ENCODE results near the gene ZMYM4.

ZMYM4 gene

DNA sequence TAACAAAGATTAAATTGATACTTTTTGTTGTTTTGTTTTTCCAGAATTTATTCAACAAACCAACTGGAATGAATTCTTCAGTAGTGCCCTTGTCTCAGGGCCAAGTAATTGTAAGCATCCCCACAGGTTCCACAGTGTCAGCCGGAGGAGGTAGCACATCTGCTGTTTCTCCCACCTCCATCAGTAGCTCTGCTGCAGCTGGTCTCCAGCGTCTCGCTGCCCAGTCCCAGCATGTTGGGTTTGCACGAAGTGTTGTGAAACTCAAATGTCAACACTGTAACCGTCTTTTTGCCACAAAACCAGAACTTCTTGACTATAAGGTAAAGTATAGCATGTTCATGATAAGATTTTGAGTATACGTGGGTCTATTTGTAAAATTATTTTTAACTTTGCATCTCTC, 118.5 kb downstream of the ZMYM4 start:
- H3K36me3 ChIP-seq (ENCODE audit: control insufficient read depth in 2 of 2, insufficient read depth in 2 of 2, low read length in 2 of 2) = peaks cover 15 to 24% of the 10 kb centered on the region in 2 donors

DNA sequence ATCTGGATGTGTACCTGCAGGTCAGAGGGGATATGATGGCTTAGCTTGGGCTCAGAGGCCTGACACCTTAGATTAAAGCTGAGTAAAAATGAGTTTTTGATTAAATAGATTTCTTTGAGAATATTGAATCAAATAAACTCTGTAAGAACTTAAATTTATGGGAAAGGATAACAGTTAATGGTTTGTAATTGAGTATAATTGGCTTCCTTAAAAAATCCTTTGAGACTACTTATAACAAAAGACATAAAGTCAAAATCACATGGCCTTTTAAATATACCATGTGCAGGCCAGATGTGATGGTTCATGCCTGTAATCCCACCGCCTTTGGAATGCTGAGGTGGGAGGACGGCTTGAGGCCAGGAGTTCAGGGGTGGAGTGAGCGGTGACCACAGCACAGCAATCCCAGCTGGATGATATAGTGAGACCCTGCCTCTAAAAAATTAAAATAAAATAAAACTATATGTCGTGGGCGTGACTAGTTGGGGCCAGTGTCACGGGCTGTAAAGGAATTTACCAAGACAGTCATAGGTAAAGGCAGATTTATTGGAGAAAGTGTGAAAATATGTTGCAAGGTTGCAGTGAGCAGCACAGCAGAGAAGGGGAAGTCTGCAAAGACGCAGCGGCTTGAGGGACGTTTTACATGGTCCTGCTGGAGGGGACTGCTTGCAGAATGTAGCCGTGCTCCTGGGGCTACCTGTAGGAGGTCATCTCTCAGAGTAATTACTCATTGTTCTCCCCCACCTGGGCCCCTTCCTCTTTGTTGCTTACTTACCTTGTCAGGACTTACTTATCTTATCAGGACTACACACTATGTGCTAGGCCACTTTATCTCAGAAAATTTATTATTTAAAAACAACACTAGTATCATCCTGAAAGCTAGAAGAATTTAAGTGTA, 122.3 kb downstream of the ZMYM4 start:
- H3K36me3 ChIP-seq (ENCODE audit: control insufficient read depth in 2 of 2, insufficient read depth in 2 of 2, low read length in 2 of 2) = peaks cover 32 to 47% of the 10 kb centered on the region in 2 donors
- no peaks in the 10 kb centered on the region for H3K9me3 ChIP-seq (ENCODE audit: control insufficient read depth in 2 of 2, low read length in 2 of 2)
- no peaks in the 10 kb centered on the region for H3K4me1 ChIP-seq (ENCODE audit: control insufficient read depth in 2 of 2, insufficient read depth in 2 of 2, low read length in 2 of 2)
- H3K9ac ChIP-seq (ENCODE audit: low read depth in 1 of 2, low read length in 2 of 2) = no peak overlapping the region
- no peaks in the 10 kb centered on the region for H3K27me3 ChIP-seq (ENCODE audit: control insufficient read depth in 2 of 2, insufficient read depth in 2 of 2, low read length in 2 of 2)
- H3K4me3 ChIP-seq (ENCODE audit: low read length in 2 of 2) = no peak overlapping the region
- no peak overlapping the region for H3K27ac ChIP-seq (ENCODE audit: low read depth in 2 of 2, low read length in 2 of 2)

More for the DNA sequence above, 118.5 kb downstream of the ZMYM4 start:
- no peak overlapping the region for H3K27ac ChIP-seq (ENCODE audit: low read depth in 2 of 2, low read length in 2 of 2)
- no peaks in the 10 kb centered on the region for H3K9me3 ChIP-seq (ENCODE audit: control insufficient read depth in 2 of 2, low read length in 2 of 2)
- no peaks in the 10 kb centered on the region for H3K27me3 ChIP-seq (ENCODE audit: control insufficient read depth in 2 of 2, insufficient read depth in 2 of 2, low read length in 2 of 2)
- H3K4me3 ChIP-seq (ENCODE audit: low read length in 2 of 2) = no peak overlapping the region
- no peak overlapping the region for H3K9ac ChIP-seq (ENCODE audit: low read depth in 1 of 2, low read length in 2 of 2)
- H3K4me1 ChIP-seq (ENCODE audit: control insufficient read depth in 2 of 2, insufficient read depth in 2 of 2, low read length in 2 of 2) = no peaks in the 10 kb centered on the region

GRCh38 chr1:35394386-35394785, 125.9 kb downstream of the ZMYM4 start:
- H3K36me3 ChIP-seq (ENCODE audit: control insufficient read depth in 2 of 2, insufficient read depth in 2 of 2, low read length in 2 of 2) = peaks cover 48 to 63% of the 10 kb centered on the region in 2 donors
- no peaks in the 10 kb centered on the region for H3K27me3 ChIP-seq (ENCODE audit: control insufficient read depth in 2 of 2, insufficient read depth in 2 of 2, low read length in 2 of 2)
- no peak overlapping the region for H3K4me3 ChIP-seq (ENCODE audit: low read length in 2 of 2)
- H3K27ac ChIP-seq (ENCODE audit: low read depth in 2 of 2, low read length in 2 of 2) = no peak overlapping the region
- no peak overlapping the region for H3K9ac ChIP-seq (ENCODE audit: low read depth in 1 of 2, low read length in 2 of 2)
- H3K4me1 ChIP-seq (ENCODE audit: control insufficient read depth in 2 of 2, insufficient read depth in 2 of 2, low read length in 2 of 2) = no peaks in the 10 kb centered on the region
- H3K9me3 ChIP-seq (ENCODE audit: control insufficient read depth in 2 of 2, low read length in 2 of 2) = no peaks in the 10 kb centered on the region

DNA sequence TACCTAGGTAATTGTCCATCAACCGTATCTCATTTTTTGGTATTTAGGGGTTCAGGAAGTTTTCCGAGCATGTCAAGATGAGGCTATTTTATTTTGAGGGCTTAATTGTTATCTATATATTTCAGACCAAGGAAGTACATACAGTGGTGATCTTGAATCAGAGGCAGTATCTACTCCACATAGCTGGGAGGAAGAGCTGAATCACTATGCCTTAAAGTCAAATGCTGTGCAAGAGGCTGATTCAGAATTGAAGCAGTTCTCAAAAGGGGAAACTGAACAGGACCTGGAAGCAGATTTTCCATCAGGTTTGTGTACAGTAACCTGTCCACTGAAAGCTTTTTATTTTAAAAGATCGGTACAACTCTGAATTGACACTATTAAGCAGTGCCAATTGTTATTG, 130.2 kb downstream of the ZMYM4 start:
- Histone ChIP-seq H3K27me3 (ENCODE audit: control insufficient read depth in 2 of 2, insufficient read depth in 2 of 2, low read length in 2 of 2) (no peaks in the 10 kb centered on the region), H3K4me3 (ENCODE audit: low read length in 2 of 2) (no peak overlapping the region), H3K9me3 (ENCODE audit: control insufficient read depth in 2 of 2, low read length in 2 of 2) (no peaks in the 10 kb centered on the region), H3K9ac (ENCODE audit: low read depth in 1 of 2, low read length in 2 of 2) (no peak overlapping the region), H3K4me1 (ENCODE audit: control insufficient read depth in 2 of 2, insufficient read depth in 2 of 2, low read length in 2 of 2) (no peaks in the 10 kb centered on the region), H3K27ac (ENCODE audit: low read depth in 2 of 2, low read length in 2 of 2) (no peak overlapping the region), H3K36me3 (ENCODE audit: control insufficient read depth in 2 of 2, insufficient read depth in 2 of 2, low read length in 2 of 2) (peaks cover 51 to 59% of the 10 kb centered on the region in 2 donors)

DNA sequence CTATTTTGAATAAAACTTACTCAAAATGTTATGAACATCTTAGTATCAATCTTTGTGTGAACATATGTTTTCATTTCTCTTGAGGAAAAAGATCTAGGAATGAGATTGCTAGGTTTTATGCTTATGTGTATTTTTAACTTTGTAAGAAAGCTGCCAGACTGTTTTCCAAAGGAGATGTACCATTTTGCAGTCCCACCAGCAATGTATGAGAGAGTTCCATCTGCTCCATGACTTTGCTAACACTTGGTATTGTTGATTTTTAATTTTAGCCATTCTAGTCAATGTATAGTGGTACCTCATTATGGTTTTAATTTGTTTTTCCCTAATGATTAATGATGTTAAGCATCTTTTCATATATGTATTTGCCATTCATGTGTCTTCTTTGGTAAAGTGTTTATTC, 132.5 kb downstream of the ZMYM4 start:
- no peaks in the 10 kb centered on the region for H3K4me1 ChIP-seq (ENCODE audit: control insufficient read depth in 2 of 2, insufficient read depth in 2 of 2, low read length in 2 of 2)
- no peak overlapping the region for H3K4me3 ChIP-seq (ENCODE audit: low read length in 2 of 2)
- no peaks in the 10 kb centered on the region for H3K27me3 ChIP-seq (ENCODE audit: control insufficient read depth in 2 of 2, insufficient read depth in 2 of 2, low read length in 2 of 2)
- peaks cover 38 to 48% of the 10 kb centered on the region in 2 donors for H3K36me3 ChIP-seq (ENCODE audit: control insufficient read depth in 2 of 2, insufficient read depth in 2 of 2, low read length in 2 of 2)
- H3K27ac ChIP-seq (ENCODE audit: low read depth in 2 of 2, low read length in 2 of 2) = no peak overlapping the region
- no peak overlapping the region for H3K9ac ChIP-seq (ENCODE audit: low read depth in 1 of 2, low read length in 2 of 2)
- no peaks in the 10 kb centered on the region for H3K9me3 ChIP-seq (ENCODE audit: control insufficient read depth in 2 of 2, low read length in 2 of 2)

- Histone ChIP-seq H3K27me3 (ENCODE audit: control insufficient read depth in 2 of 2, insufficient read depth in 2 of 2, low read length in 2 of 2) (no peaks in the 10 kb centered on the region), H3K9me3 (ENCODE audit: control insufficient read depth in 2 of 2, low read length in 2 of 2) (no peaks in the 10 kb centered on the region), H3K9ac (ENCODE audit: low read depth in 1 of 2, low read length in 2 of 2) (no peak overlapping the region), H3K27ac (ENCODE audit: low read depth in 2 of 2, low read length in 2 of 2) (no peak overlapping the region), H3K36me3 (ENCODE audit: control insufficient read depth in 2 of 2, insufficient read depth in 2 of 2, low read length in 2 of 2) (peaks cover 28 to 29% of the 10 kb centered on the region in 2 donors), H3K4me1 (ENCODE audit: control insufficient read depth in 2 of 2, insufficient read depth in 2 of 2, low read length in 2 of 2) (no peaks in the 10 kb centered on the region), H3K4me3 (ENCODE audit: low read length in 2 of 2) (no peak overlapping the region)
Measured at GRCh38 chr1:35406103-35406502, 137.6 kb downstream of the ZMYM4 start.

DNA sequence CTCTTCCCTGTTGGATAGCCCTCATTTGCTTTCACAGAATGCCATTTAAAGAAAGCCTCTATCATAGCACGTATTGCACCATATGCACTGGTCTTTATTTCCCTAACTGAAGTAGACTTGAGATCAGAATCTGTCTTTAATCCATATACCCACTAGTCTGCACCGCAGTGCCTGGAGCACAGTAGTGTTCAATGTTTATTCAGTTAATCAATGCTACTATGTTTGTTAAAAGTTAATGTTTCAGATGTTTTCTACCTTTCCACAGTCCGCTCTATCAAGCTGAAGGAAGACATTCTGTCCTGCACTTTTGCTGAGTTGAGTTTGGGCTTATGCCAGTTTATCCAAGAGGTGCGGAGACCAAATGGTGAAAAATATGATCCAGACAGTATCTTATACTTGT, 139.2 kb downstream of the ZMYM4 start:
- Histone ChIP-seq H3K9ac (ENCODE audit: low read depth in 1 of 2, low read length in 2 of 2) (no peak overlapping the region), H3K4me1 (ENCODE audit: control insufficient read depth in 2 of 2, insufficient read depth in 2 of 2, low read length in 2 of 2) (no peaks in the 10 kb centered on the region), H3K4me3 (ENCODE audit: low read length in 2 of 2) (no peak overlapping the region), H3K27me3 (ENCODE audit: control insufficient read depth in 2 of 2, insufficient read depth in 2 of 2, low read length in 2 of 2) (no peaks in the 10 kb centered on the region), H3K27ac (ENCODE audit: low read depth in 2 of 2, low read length in 2 of 2) (no peak overlapping the region), H3K36me3 (ENCODE audit: control insufficient read depth in 2 of 2, insufficient read depth in 2 of 2, low read length in 2 of 2) (peaks cover 25 to 29% of the 10 kb centered on the region in 2 donors), H3K9me3 (ENCODE audit: control insufficient read depth in 2 of 2, low read length in 2 of 2) (no peaks in the 10 kb centered on the region)

- Histone ChIP-seq H3K4me1 (ENCODE audit: control insufficient read depth in 2 of 2, insufficient read depth in 2 of 2, low read length in 2 of 2) (no peaks in the 10 kb centered on the region), H3K27me3 (ENCODE audit: control insufficient read depth in 2 of 2, insufficient read depth in 2 of 2, low read length in 2 of 2) (no peaks in the 10 kb centered on the region), H3K9ac (ENCODE audit: low read depth in 1 of 2, low read length in 2 of 2) (no peak overlapping the region), H3K27ac (ENCODE audit: low read depth in 2 of 2, low read length in 2 of 2) (no peak overlapping the region), H3K4me3 (ENCODE audit: low read length in 2 of 2) (no peak overlapping the region), H3K9me3 (ENCODE audit: control insufficient read depth in 2 of 2, low read length in 2 of 2) (no peaks in the 10 kb centered on the region), H3K36me3 (ENCODE audit: control insufficient read depth in 2 of 2, insufficient read depth in 2 of 2, low read length in 2 of 2) (peaks cover 25 to 29% of the 10 kb centered on the region in 2 donors)
Measured at GRCh38 chr1:35408925-35409324, 140.4 kb downstream of the ZMYM4 start.

DNA sequence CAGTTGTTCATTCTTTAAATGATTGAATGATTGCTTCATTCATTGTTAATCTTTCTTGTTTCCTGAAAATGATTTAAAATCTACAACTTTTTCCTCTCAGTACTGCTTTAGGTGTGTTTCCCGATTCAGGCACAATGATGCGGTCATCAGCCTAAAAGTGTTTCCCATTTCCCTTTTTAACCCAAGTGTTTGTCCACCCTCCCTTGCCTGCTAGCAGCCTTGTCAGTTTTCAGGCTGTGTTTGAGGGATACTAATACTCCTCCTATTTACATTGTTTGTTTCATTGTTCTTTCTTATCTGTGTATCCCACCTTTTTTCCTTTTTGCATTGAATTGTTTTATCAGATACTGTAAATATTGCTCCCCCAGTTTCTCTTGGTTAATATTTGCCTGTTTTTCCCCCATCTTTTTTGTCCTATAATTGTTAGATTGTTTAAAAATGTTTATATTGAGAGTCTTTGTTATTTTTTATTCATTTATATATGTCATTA, 157.6 kb downstream of the ZMYM4 start:
- Histone ChIP-seq H3K9ac (ENCODE audit: low read depth in 1 of 2, low read length in 2 of 2) (no peak overlapping the region), H3K9me3 (ENCODE audit: control insufficient read depth in 2 of 2, low read length in 2 of 2) (no peaks in the 10 kb centered on the region), H3K27ac (ENCODE audit: low read depth in 2 of 2, low read length in 2 of 2) (no peak overlapping the region), H3K27me3 (ENCODE audit: control insufficient read depth in 2 of 2, insufficient read depth in 2 of 2, low read length in 2 of 2) (no peaks in the 10 kb centered on the region), H3K4me1 (ENCODE audit: control insufficient read depth in 2 of 2, insufficient read depth in 2 of 2, low read length in 2 of 2) (no peaks in the 10 kb centered on the region), H3K4me3 (ENCODE audit: low read length in 2 of 2) (no peak overlapping the region), H3K36me3 (ENCODE audit: control insufficient read depth in 2 of 2, insufficient read depth in 2 of 2, low read length in 2 of 2) (peaks cover 0 to 3% of the 10 kb centered on the region in 2 donors)

DNA sequence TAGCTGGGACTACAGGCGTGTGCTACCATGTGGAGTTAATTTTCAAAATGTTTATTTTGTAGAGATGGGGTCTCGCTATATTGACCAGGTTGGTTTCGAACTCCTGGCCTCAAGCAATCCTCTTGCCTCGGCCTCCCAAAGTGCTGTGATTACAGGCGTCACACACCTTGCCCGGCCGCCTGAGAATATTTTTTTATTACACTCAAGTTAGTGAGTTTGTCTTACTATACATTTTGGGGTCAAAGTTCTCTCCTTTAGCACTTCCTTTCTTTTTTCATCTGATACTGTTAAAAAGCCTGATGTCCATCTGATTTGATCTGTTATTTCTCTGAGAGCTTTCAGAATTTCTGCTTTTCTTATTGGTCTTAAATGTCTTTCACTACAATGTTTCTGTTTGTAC, 159.9 kb downstream of the ZMYM4 start:
- Histone ChIP-seq H3K4me3 (ENCODE audit: low read length in 2 of 2) (no peak overlapping the region), H3K27me3 (ENCODE audit: control insufficient read depth in 2 of 2, insufficient read depth in 2 of 2, low read length in 2 of 2) (no peaks in the 10 kb centered on the region), H3K4me1 (ENCODE audit: control insufficient read depth in 2 of 2, insufficient read depth in 2 of 2, low read length in 2 of 2) (no peaks in the 10 kb centered on the region), H3K27ac (ENCODE audit: low read depth in 2 of 2, low read length in 2 of 2) (no peak overlapping the region), H3K36me3 (ENCODE audit: control insufficient read depth in 2 of 2, insufficient read depth in 2 of 2, low read length in 2 of 2) (peaks cover 10 to 12% of the 10 kb centered on the region in 2 donors), H3K9ac (ENCODE audit: low read depth in 1 of 2, low read length in 2 of 2) (no peak overlapping the region), H3K9me3 (ENCODE audit: control insufficient read depth in 2 of 2, low read length in 2 of 2) (no peaks in the 10 kb centered on the region)
